Measurements from ENCODE around the gene ADK.

DNA sequence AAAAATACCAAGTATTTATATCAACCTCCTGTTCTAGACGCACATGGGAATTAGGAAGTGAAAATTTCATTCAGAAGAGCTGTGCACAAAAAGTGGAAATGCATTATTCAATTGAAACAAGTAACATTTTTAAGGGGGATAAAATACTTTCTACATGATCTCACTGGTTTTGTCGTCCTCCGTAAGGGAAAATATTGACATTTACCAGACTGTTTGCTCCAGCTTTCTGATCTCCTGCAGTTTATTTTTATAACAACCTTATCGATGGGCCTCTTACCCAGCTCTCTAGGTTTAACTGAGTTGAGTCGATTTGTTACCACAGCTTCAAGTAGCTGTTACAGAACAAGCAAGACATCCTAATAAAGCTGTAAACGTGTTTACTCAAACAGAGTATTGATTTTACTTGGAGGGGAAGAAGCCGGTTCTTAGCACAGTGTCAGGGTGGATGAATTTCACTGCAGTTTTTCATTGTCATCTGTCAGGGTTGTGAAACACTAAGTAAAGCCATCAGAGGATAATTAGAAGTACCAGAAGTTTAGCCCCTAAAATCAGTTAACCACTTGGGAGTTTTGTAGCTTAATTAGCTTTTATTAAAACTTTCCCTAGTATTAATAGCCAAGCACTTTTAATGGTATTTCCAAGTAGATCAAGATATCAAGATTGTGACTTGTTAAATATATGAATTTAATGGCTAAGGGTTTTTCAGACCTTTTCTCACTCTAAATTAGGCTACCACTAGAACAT, 532.8 kb downstream of the ADK start:
- TF ChIP-seq EZH2 (IDR thresholded peaks at IDR 0.05; ENCODE audit: borderline replicate concordance, low read depth, low read length, severe bottlenecking) (no peak), POLR2A (IDR thresholded peaks at IDR 0.05; ENCODE audit: low read depth, low read length) (no peak), POLR2AphosphoS5 (IDR thresholded peaks at IDR 0.05; ENCODE audit: insufficient read depth, low read depth, low read length) (no peak), GATA2 (IDR thresholded peaks at IDR 0.05; ENCODE audit: insufficient read depth, insufficient read length, low read depth, low read length) (no peak)
- TF ChIP-seq, protein P1, sequence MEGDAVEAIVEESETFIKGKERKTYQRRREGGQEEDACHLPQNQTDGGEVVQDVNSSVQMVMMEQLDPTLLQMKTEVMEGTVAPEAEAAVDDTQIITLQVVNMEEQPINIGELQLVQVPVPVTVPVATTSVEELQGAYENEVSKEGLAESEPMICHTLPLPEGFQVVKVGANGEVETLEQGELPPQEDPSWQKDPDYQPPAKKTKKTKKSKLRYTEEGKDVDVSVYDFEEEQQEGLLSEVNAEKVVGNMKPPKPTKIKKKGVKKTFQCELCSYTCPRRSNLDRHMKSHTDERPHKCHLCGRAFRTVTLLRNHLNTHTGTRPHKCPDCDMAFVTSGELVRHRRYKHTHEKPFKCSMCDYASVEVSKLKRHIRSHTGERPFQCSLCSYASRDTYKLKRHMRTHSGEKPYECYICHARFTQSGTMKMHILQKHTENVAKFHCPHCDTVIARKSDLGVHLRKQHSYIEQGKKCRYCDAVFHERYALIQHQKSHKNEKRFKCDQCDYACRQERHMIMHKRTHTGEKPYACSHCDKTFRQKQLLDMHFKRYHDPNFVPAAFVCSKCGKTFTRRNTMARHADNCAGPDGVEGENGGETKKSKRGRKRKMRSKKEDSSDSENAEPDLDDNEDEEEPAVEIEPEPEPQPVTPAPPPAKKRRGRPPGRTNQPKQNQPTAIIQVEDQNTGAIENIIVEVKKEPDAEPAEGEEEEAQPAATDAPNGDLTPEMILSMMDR (IDR thresholded peaks at IDR 0.05; ENCODE audit: extremely low read depth in 1 of 2, insufficient read depth in 1 of 2, low read depth in 1 of 2, low read length in 2 of 2) = no peak
- TF ChIP-seq, protein P2, sequence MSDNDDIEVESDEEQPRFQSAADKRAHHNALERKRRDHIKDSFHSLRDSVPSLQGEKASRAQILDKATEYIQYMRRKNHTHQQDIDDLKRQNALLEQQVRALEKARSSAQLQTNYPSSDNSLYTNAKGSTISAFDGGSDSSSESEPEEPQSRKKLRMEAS (IDR thresholded peaks at IDR 0.05; ENCODE audit: insufficient read depth, insufficient read length) = no peak

Measured in endothelial cell of umbilical vein (primary cell).